Common myeloid progenitor, CD34-positive (primary cell): Measurements from ENCODE around the gene SAMD4A.

Experiments used
- CTCF ChIA-PET: fragments of 350-600 bp; sonication (Branson Sonifier 250); formaldehyde crosslinking; loops from one replicate; lab custom pipeline; 2021; ENCODE audit warnings: antibody characterized with exemption; lab: Charles Lee
- POLR2A ChIA-PET: fragments of 350-600 bp; sonication (Branson Sonifier 250); formaldehyde crosslinking; loops from one replicate; lab custom pipeline; 2021; ENCODE audit warnings: antibody characterized with exemption; lab: Charles Lee
- DNase-seq, 3 donors: peaks; one replicate each; pipeline versions ENCODE4 v3.0.0 to v3.0.0-alpha.2; 2013
- H3K27ac ChIP-seq, 2 experiments: 1 replicate in 1 of 2; 2 replicates in 1 of 2; pipeline ENCODE4 v1.7.0; 2013; ENCODE audit warnings: inconsistent platforms in 2 of 2, low read length in 2 of 2, mild to moderate bottlenecking in 2 of 2, low read depth in 1 of 2, moderate library complexity in 1 of 2; ENCODE audit not compliant: severe bottlenecking in 2 of 2, insufficient read depth in 1 of 2, poor library complexity in 1 of 2
- H3K27me3 ChIP-seq, 5 experiments: replicated peaks in 2 of 5; 1 replicate in 3 of 5; 2 replicates in 2 of 5; pipeline versions ENCODE4 v1.6.1 to v1.7.0; 2013; ENCODE audit warnings: low read length in 4 of 5, mild to moderate bottlenecking in 2 of 5, moderate library complexity in 2 of 5, inconsistent platforms in 1 of 5; ENCODE audit not compliant: insufficient read depth in 5 of 5, control insufficient read depth in 4 of 5
- H3K36me3 ChIP-seq, 4 experiments: 1 replicate in 2 of 4; 2 replicates in 2 of 4; pipeline versions ENCODE4 v1.6.1 to v1.7.0; 2013; ENCODE audit warnings: low read length in 3 of 4, control low read depth in 1 of 4, mild to moderate bottlenecking in 1 of 4; ENCODE audit not compliant: control insufficient read depth in 4 of 4, insufficient read depth in 4 of 4
- H3K4me1 ChIP-seq, 4 experiments: 1 replicate in 3 of 4; 2 replicates in 1 of 4; pipeline versions ENCODE4 v1.6.1 to v1.7.1; 2013; ENCODE audit warnings: low read length in 3 of 4, mild to moderate bottlenecking in 3 of 4, control low read depth in 1 of 4, inconsistent platforms in 1 of 4, moderate library complexity in 1 of 4; ENCODE audit not compliant: control insufficient read depth in 4 of 4, insufficient read depth in 4 of 4; ENCODE audit errors: control extremely low read depth in 1 of 4
- H3K4me3 ChIP-seq, 7 experiments: 1 replicate in 4 of 7; 2 replicates in 3 of 7; pipeline versions ENCODE4 v1.5.1 to v1.7.0; 2013; ENCODE audit warnings: mild to moderate bottlenecking in 7 of 7, low read length in 6 of 7, moderate library complexity in 6 of 7, inconsistent platforms in 2 of 7, low read depth in 2 of 7, control low read depth in 1 of 7; ENCODE audit not compliant: insufficient read depth in 4 of 7, control insufficient read depth in 1 of 7; ENCODE audit errors: extremely low read depth in 1 of 7
- H3K9me3 ChIP-seq, 5 experiments: 1 replicate in 4 of 5; 2 replicates in 1 of 5; pipeline versions ENCODE4 v1.6.1 to v1.7.1; 2013; ENCODE audit warnings: low read length in 4 of 5, mild to moderate bottlenecking in 2 of 5, inconsistent platforms in 1 of 5, low read depth in 1 of 5, moderate library complexity in 1 of 5; ENCODE audit not compliant: control insufficient read depth in 4 of 5, insufficient read depth in 2 of 5; ENCODE audit errors: control extremely low read depth in 1 of 5
- WGBS: methylation state at CpG from one replicate; pipeline ENCODE4 v1.1.5; 2013; ENCODE audit not compliant: insufficient coverage; 5-methylcytosine and 5-hydroxymethylcytosine counted together

SAMD4A gene

GRCh38 chr14:54579621-54580020 lies 12.7 kb downstream of the SAMD4A start:
- ChIA-PET CTCF (interaction anchor here (0.9 to 1.0 kb wide), 2 partner anchors 43 to 112 kb away, joined by 3 read pairs; no protein-coding TSS in a partner anchor), POLR2A (no interaction called here)
- H3K4me1 ChIP-seq = no peaks in the 10 kb centered on the region
- WGBS = 14% methylated on average over 1 of the region's 1 CpG
- H3K27ac ChIP-seq = no peak overlapping the region
- H3K4me3 ChIP-seq = no peak overlapping the region
- no peak for DNase-seq
- no peaks in the 10 kb centered on the region for H3K36me3 ChIP-seq
- no peaks in the 10 kb centered on the region for H3K27me3 ChIP-seq
- no peaks in the 10 kb centered on the region for H3K9me3 ChIP-seq

GRCh38 chr14:54580933-54581332 lies 14.0 kb downstream of the SAMD4A start:
- CTCF ChIA-PET = interaction anchor here (1.2 to 1.6 kb wide), 2 partner anchors 9 to 32 kb away, joined by 3 read pairs; no protein-coding TSS in a partner anchor
- POLR2A ChIA-PET = no interaction called here
- H3K27me3 ChIP-seq = no peaks in the 10 kb centered on the region
- H3K36me3 ChIP-seq = no peaks in the 10 kb centered on the region
- no peaks in the 10 kb centered on the region for H3K9me3 ChIP-seq
- no peak for DNase-seq
- no peaks in the 10 kb centered on the region for H3K4me1 ChIP-seq
- no peak overlapping the region for H3K27ac ChIP-seq
- no peak overlapping the region for H3K4me3 ChIP-seq
- WGBS = 94% methylated on average over 2 of the region's 3 CpGs

GRCh38 chr14:54582334-54582733 lies 15.4 kb downstream of the SAMD4A start:
- no peak for DNase-seq
- WGBS = 100% methylated on average over 7 of the region's 7 CpGs
- H3K4me3 ChIP-seq = no peak overlapping the region
- H3K9me3 ChIP-seq = no peaks in the 10 kb centered on the region
- no peaks in the 10 kb centered on the region for H3K36me3 ChIP-seq
- ChIA-PET POLR2A (interaction anchor here (1.3 kb wide), 1 partner anchor 12 kb away, joined by 4 read pairs; no protein-coding TSS in a partner anchor), CTCF (interaction anchor here (0.7 to 2.0 kb wide), 10 partner anchors 8 to 628 kb away, joined by 3 to 7 read pairs (median 4); no protein-coding TSS in a partner anchor)
- no peak overlapping the region for H3K27ac ChIP-seq
- H3K4me1 ChIP-seq = no peaks in the 10 kb centered on the region
- no peaks in the 10 kb centered on the region for H3K27me3 ChIP-seq

- no CpG with 5 or more reads among the region's 1 CpG for WGBS
- CTCF ChIA-PET = interaction anchor here (1.0 to 1.7 kb wide), 3 partner anchors 59 to 190 kb away, joined by 3 to 6 read pairs (median 4); no protein-coding TSS in a partner anchor
- POLR2A ChIA-PET = interaction anchor here (0.6 kb wide), 1 partner anchor 67 kb away, joined by 3 read pairs; no protein-coding TSS in a partner anchor
- H3K4me1 ChIP-seq = no peaks in the 10 kb centered on the region
- H3K27me3 ChIP-seq = no peaks in the 10 kb centered on the region
- no peaks in the 10 kb centered on the region for H3K9me3 ChIP-seq
- H3K27ac ChIP-seq = no peak overlapping the region
- H3K36me3 ChIP-seq = no peaks in the 10 kb centered on the region
- no peak overlapping the region for H3K4me3 ChIP-seq
- no peak for DNase-seq
These were observed 17.2 kb downstream of the SAMD4A start for GRCh38 chr14:54584097-54584496.

- no peaks in the 10 kb centered on the region for H3K4me1 ChIP-seq
- H3K9me3 ChIP-seq = no peaks in the 10 kb centered on the region
- H3K4me3 ChIP-seq = no peak overlapping the region
- no peak for DNase-seq
- WGBS = 100% methylated on average over 1 of the region's 3 CpGs
- POLR2A ChIA-PET = no interaction called here
- no peaks in the 10 kb centered on the region for H3K36me3 ChIP-seq
- CTCF ChIA-PET = no interaction called here
- no peak overlapping the region for H3K27ac ChIP-seq
- no peaks in the 10 kb centered on the region for H3K27me3 ChIP-seq
These were observed 18.3 kb downstream of the SAMD4A start for GRCh38 chr14:54585214-54585613.

GRCh38 chr14:54589076-54589475 lies 22.1 kb downstream of the SAMD4A start:
- Histone ChIP-seq H3K4me3 (no peak overlapping the region), H3K27ac (no peak overlapping the region), H3K36me3 (no peaks in the 10 kb centered on the region), H3K9me3 (no peaks in the 10 kb centered on the region), H3K27me3 (no peaks in the 10 kb centered on the region), H3K4me1 (peaks cover 0 to 4% (median 0%) of the 10 kb centered on the region in 4 experiments)
- CTCF ChIA-PET = no interaction called here
- DNase-seq = no peak
- POLR2A ChIA-PET = no interaction called here
- 100% methylated on average over 1 of the region's 2 CpGs for WGBS

- Histone ChIP-seq H3K27ac (no peak overlapping the region), H3K9me3 (no peaks in the 10 kb centered on the region), H3K4me1 (peaks cover 0 to 5% (median 0%) of the 10 kb centered on the region in 4 experiments), H3K36me3 (no peaks in the 10 kb centered on the region), H3K4me3 (no peak overlapping the region), H3K27me3 (no peaks in the 10 kb centered on the region)
- ChIA-PET CTCF (interaction anchor here (0.9 to 1.3 kb wide), 3 partner anchors 8 to 186 kb away, joined by 3 to 5 read pairs (median 4); no protein-coding TSS in a partner anchor), POLR2A (no interaction called here)
- DNase-seq = no peak
- 100% methylated on average over 1 of the region's 4 CpGs for WGBS
These were observed 22.9 kb downstream of the SAMD4A start for GRCh38 chr14:54589843-54590242.
